Measurements from ENCODE around the gene MYOCOS.

GRCh38 chr1:171623651-171624331 is 1.7 kb downstream of the MYOCOS start:
- TF ChIP-seq EP300 (IDR thresholded peaks at IDR 0.05) (no peak), CTCF (IDR thresholded peaks at IDR 0.05) (no peak)

Data from upper lobe of left lung (tissue), 4 donors.